HUES48 (cell line): ENCODE results near the gene FCN1.

Experiments used
- H3K27ac ChIP-seq: one replicate; pipeline ENCODE4 v1.7.0; 2013; ENCODE audit warnings: low read depth, low read length, inconsistent platforms
- H3K27me3 ChIP-seq: 2 replicates; pipeline ENCODE4 v1.6.1; 2013; ENCODE audit warnings: mild to moderate bottlenecking, low read length; ENCODE audit not compliant: control insufficient read depth, insufficient read depth
- H3K36me3 ChIP-seq: 2 replicates; pipeline ENCODE4 v1.6.1; 2013; ENCODE audit warnings: low read length; ENCODE audit not compliant: control insufficient read depth, insufficient read depth
- H3K4me1 ChIP-seq: 2 replicates; pipeline ENCODE4 v1.6.1; 2013; ENCODE audit warnings: mild to moderate bottlenecking, low read length; ENCODE audit not compliant: control insufficient read depth, insufficient read depth
- H3K4me3 ChIP-seq: 2 replicates; pipeline ENCODE4 v1.5.1; 2013; ENCODE audit warnings: mild to moderate bottlenecking, low read depth, low read length
- H3K9ac ChIP-seq: 2 replicates; pipeline ENCODE4 v1.6.1; 2013; ENCODE audit warnings: mild to moderate bottlenecking, low read depth, low read length, moderate library complexity
- H3K9me3 ChIP-seq: 2 replicates; pipeline ENCODE4 v1.6.1; 2013; ENCODE audit warnings: low read length; ENCODE audit not compliant: control insufficient read depth, insufficient read depth

Gene FCN1

DNA sequence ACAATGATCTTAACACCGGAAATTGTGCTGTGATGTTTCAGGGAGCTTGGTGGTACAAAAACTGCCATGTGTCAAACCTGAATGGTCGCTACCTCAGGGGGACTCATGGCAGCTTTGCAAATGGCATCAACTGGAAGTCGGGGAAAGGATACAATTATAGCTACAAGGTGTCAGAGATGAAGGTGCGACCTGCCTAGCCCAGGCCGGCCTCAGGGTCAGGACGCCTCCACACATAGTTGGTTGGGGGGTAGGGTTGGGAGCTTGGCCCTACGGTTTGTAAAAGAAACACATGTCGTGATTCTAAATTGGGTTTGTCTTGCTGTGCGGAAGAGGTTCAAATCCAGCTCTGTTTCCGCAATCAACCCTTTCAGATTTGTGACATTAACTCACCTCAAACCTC lies 30.5 kb downstream of the FCN1 start:
- Histone ChIP-seq H3K27ac (no peak overlapping the region), H3K27me3 (no peaks in the 10 kb centered on the region), H3K36me3 (no peaks in the 10 kb centered on the region), H3K9me3 (no peaks in the 10 kb centered on the region), H3K4me1 (no peaks in the 10 kb centered on the region), H3K4me3 (no peak overlapping the region), H3K9ac (no peak overlapping the region)

DNA sequence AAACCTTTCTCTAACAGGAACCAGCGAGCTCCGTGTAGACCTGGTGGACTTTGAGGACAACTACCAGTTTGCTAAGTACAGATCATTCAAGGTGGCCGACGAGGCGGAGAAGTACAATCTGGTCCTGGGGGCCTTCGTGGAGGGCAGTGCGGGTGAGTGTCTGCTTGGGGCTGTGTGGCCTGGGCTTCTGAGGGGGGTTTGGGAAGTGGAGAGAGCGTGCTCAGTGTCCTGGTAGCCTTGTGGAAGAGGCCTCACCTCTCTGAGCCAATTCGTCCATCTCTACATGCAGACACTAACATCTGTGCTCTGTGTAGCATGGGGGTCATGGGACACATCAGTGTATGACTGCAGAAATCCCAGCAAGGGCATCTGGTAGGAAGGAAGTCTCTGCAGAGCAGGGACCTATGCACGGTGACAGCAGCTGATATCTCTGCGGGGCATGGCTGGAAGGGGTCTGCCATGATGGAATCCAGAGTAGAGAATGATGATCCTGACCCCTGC lies 31.2 kb downstream of the FCN1 start:
- no peaks in the 10 kb centered on the region for H3K27me3 ChIP-seq
- no peak overlapping the region for H3K4me3 ChIP-seq
- H3K36me3 ChIP-seq: no peaks in the 10 kb centered on the region
- H3K9me3 ChIP-seq: no peaks in the 10 kb centered on the region
- H3K9ac ChIP-seq: no peak overlapping the region
- no peaks in the 10 kb centered on the region for H3K4me1 ChIP-seq
- no peak overlapping the region for H3K27ac ChIP-seq

DNA sequence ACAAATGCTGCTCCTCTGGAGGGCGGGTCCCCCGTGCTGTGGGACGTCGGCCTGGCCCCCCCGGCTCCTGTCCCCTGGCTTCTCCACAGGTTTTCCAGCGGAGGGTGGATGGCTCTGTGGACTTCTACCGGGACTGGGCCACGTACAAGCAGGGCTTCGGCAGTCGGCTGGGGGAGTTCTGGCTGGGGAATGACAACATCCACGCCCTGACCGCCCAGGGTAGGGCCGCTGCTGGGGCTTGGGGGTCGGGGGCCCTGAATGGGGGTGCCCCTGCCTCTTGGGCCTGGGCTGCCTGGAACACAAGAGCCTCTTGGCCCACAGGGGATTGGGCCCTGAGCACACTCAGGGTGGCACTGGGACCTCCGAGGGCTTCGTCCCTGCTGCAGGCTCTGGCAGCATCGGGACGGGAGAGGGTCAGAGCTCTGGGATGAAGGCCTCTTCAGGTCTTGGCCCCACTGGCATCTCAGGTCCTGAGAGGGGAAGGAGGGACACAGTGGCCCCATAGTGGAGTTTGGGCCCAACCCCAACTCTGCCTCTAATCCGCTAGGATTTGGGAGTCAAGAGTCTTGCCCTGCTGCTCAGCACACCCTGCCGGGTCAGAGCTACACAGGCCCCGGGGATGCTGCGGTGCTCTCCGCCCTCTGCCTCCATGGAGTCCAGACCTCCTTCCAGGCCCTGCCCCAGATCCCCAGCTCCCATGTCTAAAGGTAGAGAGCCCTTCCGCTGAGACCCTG lies 31.9 kb downstream of the FCN1 start:
- Histone ChIP-seq H3K27me3 (no peaks in the 10 kb centered on the region), H3K9ac (no peak overlapping the region), H3K4me3 (no peak overlapping the region), H3K4me1 (no peaks in the 10 kb centered on the region), H3K27ac (no peak overlapping the region), H3K36me3 (no peaks in the 10 kb centered on the region), H3K9me3 (no peaks in the 10 kb centered on the region)

DNA sequence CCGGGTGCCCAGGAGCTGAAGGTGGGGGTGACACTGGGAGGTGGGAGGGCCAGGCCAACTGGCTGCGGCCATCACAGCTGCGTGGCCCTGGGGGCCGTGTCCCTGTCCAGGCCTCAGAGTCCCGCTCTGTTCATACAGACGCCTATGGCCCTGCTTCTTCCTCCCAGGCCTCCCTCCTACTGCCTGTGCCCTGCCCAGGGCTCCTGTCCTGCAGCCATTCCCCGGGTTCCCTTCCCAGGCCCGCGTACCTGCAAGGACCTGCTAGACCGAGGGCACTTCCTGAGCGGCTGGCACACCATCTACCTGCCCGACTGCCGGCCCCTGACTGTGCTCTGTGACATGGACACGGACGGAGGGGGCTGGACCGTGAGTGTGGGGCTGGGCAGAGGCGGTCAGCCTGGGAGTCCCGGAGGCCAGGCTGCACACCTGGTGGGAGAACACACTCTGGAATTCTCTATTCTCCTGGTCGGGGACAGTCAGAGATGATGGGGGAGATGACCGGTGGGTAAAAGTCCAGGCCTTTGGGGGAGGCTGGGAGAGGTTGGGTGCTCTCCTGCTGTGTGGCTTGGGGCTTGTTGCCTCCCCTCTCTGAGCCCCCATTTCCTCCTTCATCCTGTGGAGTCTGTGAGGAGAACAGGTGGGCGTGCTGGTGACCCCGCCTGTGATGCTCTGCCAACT lies 32.6 kb downstream of the FCN1 start:
- no peak overlapping the region for H3K9ac ChIP-seq
- no peaks in the 10 kb centered on the region for H3K27me3 ChIP-seq

DNA sequence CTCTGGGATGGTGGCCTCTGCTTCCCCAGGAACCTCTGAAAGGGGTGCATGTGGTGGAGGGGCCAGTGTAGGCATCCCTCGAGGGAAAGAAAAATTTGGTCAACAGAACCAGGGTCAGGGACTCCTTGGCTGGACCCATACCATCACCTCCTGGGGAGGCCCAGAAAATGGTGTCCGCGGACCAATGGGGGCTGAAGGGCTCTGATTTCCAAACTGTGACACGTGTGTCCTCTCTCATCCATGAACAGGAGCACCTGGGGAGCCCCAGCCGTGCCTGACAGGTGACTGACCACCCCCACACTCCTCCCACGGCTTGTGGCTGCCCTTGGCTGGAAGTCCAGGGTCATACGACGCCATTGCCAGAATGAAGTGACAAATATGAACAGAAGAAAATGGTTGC lies 33.2 kb downstream of the FCN1 start:
- Histone ChIP-seq H3K36me3 (no peaks in the 10 kb centered on the region), H3K4me1 (no peaks in the 10 kb centered on the region), H3K27me3 (no peaks in the 10 kb centered on the region), H3K27ac (no peak overlapping the region), H3K9me3 (no peaks in the 10 kb centered on the region), H3K9ac (no peak overlapping the region), H3K4me3 (no peak overlapping the region)

More for the DNA sequence above, 32.6 kb downstream of the FCN1 start:
- H3K4me3 ChIP-seq: no peak overlapping the region
- H3K27ac ChIP-seq: no peak overlapping the region
- H3K9me3 ChIP-seq: no peaks in the 10 kb centered on the region
- no peaks in the 10 kb centered on the region for H3K36me3 ChIP-seq
- H3K4me1 ChIP-seq: no peaks in the 10 kb centered on the region

DNA sequence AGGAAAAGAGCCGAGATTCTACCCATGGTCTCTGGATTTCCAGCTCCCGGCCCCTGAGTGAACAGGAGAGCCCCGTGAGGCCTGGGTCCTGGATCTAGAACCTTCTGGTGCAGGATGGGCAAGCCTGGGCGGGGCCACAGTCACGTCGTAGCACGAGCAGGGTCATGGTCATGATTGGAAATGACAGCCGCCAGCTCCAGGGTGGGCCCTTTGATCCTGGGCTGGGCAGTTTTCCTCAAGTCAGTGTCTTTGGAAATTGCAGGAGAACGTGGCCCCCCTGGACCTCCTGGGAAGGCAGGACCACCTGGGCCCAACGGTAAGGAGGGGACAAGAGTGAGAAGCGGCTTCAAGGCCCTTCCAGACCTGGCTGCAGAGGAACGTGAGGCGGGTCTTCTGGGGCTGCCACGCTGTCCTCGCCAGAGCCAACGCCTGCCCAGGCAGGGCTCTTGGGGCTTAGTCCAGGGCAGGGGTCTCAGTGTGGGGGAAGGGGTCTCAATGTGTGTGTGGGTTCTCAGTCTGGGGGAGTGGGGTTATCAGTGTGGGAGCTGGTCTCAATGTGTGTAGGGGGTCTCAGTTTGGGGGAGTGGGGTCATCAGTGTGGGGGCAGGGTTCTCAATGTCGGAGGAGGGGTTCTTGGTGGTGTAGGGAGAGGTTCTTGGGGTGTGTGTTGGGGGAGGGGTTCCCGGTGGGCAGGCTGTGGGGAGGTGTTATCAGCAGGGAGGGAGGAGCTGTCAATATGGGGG lies 34.5 kb downstream of the FCN1 start:
- no peak overlapping the region for H3K9ac ChIP-seq
- H3K36me3 ChIP-seq: no peaks in the 10 kb centered on the region
- H3K9me3 ChIP-seq: no peaks in the 10 kb centered on the region
- H3K27ac ChIP-seq: no peak overlapping the region
- no peaks in the 10 kb centered on the region for H3K4me1 ChIP-seq
- H3K4me3 ChIP-seq: no peak overlapping the region
- H3K27me3 ChIP-seq: no peaks in the 10 kb centered on the region

DNA sequence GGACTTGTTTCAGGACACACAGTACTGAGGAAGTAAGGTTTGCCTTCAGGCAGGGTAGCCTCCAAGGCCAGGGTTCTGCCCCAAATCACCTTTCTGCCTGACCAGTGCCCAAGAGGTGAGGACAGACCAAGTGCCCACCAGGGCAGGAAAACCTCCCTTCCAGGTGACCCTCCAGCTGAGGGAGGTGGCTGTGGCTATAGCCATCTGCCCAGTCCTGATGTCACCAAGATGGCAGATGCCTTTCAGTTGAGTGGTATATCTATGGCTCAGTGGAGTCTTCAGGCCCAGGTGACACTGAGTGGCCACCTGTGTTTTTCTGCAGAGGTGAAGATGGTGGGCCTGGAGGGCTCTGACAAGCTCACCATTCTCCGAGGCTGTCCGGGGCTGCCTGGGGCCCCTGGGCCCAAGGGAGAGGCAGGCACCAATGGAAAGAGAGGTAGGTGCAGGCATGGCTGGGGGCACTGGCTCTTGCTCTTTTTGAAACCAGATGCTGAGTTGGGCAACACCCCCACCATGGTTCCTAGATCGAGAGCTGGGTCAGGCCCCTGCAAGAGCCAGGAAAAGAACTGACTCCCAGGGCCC lies 35.4 kb downstream of the FCN1 start:
- no peak overlapping the region for H3K9ac ChIP-seq
- no peak overlapping the region for H3K4me3 ChIP-seq
- H3K27ac ChIP-seq: no peak overlapping the region
- no peaks in the 10 kb centered on the region for H3K36me3 ChIP-seq
- H3K4me1 ChIP-seq: no peaks in the 10 kb centered on the region
- H3K27me3 ChIP-seq: no peaks in the 10 kb centered on the region
- H3K9me3 ChIP-seq: no peaks in the 10 kb centered on the region

DNA sequence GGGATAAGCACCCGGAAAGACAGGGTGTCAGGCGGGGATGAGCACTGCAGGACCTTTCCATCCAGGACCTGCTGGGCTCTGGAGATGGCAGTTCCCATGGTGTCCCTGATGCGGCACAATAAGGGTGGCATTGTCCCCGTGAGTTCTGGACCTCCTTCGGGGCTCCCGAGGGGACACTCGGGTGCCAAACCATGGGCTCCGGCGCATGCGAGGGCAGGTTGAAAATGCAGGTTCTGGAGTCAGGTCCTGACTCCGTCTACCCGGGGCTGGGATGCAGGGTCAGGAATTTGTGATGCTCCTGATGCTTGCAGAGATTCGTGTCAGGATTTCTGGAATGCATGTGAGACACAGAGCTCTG lies 36.4 kb downstream of the FCN1 start:
- H3K36me3 ChIP-seq: no peaks in the 10 kb centered on the region
- no peak overlapping the region for H3K27ac ChIP-seq
- no peak overlapping the region for H3K9ac ChIP-seq
- no peak overlapping the region for H3K4me3 ChIP-seq
- H3K27me3 ChIP-seq: no peaks in the 10 kb centered on the region
- no peaks in the 10 kb centered on the region for H3K4me1 ChIP-seq
- H3K9me3 ChIP-seq: no peaks in the 10 kb centered on the region

DNA sequence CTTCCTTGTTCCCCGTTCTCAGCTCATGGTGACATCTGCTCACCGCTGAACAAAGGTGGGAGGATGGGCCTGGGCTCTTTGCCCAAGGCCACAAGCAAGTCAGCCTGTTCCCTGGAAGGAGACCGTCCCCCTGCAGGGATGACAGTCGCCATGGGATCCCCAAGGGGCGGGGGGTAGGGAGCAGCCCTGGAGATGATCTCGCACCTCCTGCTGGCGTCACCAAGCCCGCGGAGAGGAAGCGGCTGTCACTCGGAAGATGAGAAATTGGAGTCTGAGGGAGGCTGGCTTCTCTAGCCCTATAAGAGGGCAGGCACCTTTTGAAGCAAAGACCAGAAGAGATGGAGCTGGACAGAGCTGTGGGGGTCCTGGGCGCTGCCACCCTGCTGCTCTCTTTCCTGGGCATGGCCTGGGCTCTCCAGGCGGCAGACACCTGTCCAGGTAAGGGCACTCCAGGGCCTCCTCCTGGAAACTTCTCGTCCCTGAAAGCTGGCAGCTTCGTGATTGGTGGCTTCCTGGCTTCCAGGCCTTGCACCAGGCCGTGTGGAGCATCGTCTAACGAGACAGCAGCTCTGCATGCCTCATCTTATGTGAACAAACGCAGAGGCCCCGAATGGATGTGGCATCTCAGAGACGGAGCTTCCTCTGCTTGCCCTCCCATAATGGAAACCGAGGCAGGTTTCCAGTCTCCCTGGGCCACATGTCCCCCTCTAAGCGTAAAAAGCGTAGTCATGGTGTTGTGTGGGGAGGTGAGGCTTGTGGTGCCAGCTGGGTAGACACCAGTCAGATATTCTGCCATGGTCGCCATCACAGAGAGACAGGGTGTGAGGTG lies 37.0 kb downstream of the FCN1 start, which contains the start of gene FCN2:
Gene FCN2 (plus strand): TSS at position 327 of the 829 bp plus-strand sequence. CDS start 12 bp downstream, at position 339.
- Histone ChIP-seq H3K27ac (no peak within 1 kb of the TSS), H3K4me1 (no peaks in the 10 kb centered on the region), H3K9me3 (no peaks in the 10 kb centered on the region), H3K9ac (no peak within 1 kb of the TSS), H3K4me3 (no peak within 1 kb of the TSS), H3K36me3 (no peaks in the 10 kb centered on the region), H3K27me3 (no peaks in the 10 kb centered on the region)

DNA sequence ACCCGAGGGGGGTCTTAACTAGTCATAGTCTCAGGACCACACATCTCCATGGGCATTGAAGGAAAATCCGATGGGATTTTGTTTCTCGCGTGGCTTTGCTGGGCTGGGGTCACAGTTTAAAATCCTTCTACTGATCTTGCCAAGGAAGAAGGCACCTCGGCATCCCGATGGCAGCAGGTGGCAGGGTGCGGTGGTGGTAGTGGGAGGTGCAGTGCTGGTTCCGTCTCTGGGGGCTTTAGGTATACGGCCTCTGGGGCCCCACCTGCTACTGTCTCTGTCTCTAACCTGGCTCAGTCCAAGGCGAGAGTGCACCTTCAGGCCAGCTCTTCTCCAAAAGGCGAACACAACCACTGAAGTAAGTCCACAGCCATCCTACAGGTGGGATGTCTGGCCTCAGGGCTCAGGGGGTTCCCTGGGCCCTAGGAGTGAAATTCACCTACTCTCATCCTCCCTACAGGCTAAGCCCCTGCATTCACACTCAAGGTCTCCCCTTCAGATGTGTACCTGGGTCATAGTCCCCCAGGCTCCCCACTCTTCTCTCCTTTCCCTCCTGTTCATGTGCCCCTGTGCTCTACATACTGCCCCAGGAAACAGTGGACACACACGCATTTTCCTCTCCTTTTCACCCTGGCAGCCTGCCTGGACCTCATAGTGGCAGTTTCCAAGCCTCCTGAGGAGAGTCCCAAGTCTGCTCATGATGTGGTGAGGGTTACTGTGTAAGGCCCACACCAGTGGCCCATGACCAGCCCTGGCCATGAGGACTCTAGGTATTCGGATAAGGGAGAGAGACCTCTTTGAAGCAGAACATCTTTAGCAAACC lies 37.8 kb downstream of the FCN1 start:
- H3K4me1 ChIP-seq: no peaks in the 10 kb centered on the region
- H3K36me3 ChIP-seq: no peaks in the 10 kb centered on the region
- H3K4me3 ChIP-seq: no peak overlapping the region
- no peaks in the 10 kb centered on the region for H3K27me3 ChIP-seq
- H3K9me3 ChIP-seq: no peaks in the 10 kb centered on the region
- H3K9ac ChIP-seq: no peak overlapping the region
- no peak overlapping the region for H3K27ac ChIP-seq
